Urinary bladder (tissue), 4 donors: ENCODE results near the gene CCDC18. TPM values are rescaled to one million over a fixed set of nuclear protein-coding genes. Genes with fewer than 3 reads are reported as not detected.
"Not testable (repeated sequence)": the region's sequence is repeated elsewhere in the genome, so short reads cannot be mapped to it uniquely, and the experiment has no call there.

Source experiments
- DNase-seq: peaks from one replicate; pipeline ENCODE4 v3.0.0-alpha.2; 2015; ENCODE audit errors: extremely low spot score
- H3K27ac ChIP-seq: one replicate; pipeline ENCODE4 v1.5.1; 2013; ENCODE audit warnings: low read depth, mild to moderate bottlenecking, moderate library complexity
- H3K36me3 ChIP-seq: one replicate; pipeline ENCODE4 v1.6.1; 2013; ENCODE audit warnings: mild to moderate bottlenecking, moderate library complexity; ENCODE audit not compliant: insufficient read depth
- H3K4me1 ChIP-seq: one replicate; pipeline ENCODE4 v1.6.1; 2013; ENCODE audit warnings: mild to moderate bottlenecking, moderate library complexity; ENCODE audit not compliant: insufficient read depth
- H3K4me3 ChIP-seq: one replicate; pipeline ENCODE4 v1.5.1; 2013; ENCODE audit warnings: low read depth, low read length
- WGBS: extraction: QIAGEN DNeasy Blood & Tissue Kit; methylation state at CpG from one replicate; pipeline ENCODE4 v1.1.7; 2013; 5-methylcytosine and 5-hydroxymethylcytosine counted together
- polyA plus RNA-seq: library from polyadenylated mRNA; stranded (reverse); fragments of 200-250 nt; gene quantifications from one replicate; pipeline ENCODE4 v1.2.3, GENCODE V29; 2013
- total RNA-seq: library from RNA; depleted of rRNA; stranded (reverse); fragments of >200 nt; gene quantifications from one replicate; pipeline ENCODE4 v1.2.3, GENCODE V29; 2014
- donor health status: healthy with polysubstance abuse.
- donor health status: healthy.

CCDC18 gene
- total and polyA plus RNA-seq, 2 donors, result 2.2 to 16.7 TPM

DNA sequence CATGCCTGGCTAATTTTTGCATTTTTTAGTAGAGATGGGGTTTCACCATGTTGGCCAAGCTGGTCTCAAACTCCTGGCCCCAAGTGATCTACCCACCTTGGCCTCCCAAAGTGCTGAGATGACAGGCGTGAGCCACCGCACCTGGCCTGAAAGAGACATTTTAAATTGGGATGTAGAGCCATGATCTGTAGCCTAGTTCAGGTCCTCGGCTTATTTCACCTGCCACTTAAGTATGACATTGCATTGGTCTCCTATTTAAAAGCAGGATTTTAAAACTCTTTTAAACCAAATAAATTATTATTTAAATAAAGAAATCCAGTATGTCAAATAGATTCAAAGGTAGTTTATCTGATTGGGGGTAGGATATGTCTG, 94.7 kb downstream of the CCDC18 start:
- not testable (repeated sequence) for H3K36me3 ChIP-seq, H3K4me1 ChIP-seq, H3K27ac ChIP-seq, DNase-seq, H3K4me3 ChIP-seq
- WGBS, result 96% methylated on average over 3 of the region's 3 CpGs

DNA sequence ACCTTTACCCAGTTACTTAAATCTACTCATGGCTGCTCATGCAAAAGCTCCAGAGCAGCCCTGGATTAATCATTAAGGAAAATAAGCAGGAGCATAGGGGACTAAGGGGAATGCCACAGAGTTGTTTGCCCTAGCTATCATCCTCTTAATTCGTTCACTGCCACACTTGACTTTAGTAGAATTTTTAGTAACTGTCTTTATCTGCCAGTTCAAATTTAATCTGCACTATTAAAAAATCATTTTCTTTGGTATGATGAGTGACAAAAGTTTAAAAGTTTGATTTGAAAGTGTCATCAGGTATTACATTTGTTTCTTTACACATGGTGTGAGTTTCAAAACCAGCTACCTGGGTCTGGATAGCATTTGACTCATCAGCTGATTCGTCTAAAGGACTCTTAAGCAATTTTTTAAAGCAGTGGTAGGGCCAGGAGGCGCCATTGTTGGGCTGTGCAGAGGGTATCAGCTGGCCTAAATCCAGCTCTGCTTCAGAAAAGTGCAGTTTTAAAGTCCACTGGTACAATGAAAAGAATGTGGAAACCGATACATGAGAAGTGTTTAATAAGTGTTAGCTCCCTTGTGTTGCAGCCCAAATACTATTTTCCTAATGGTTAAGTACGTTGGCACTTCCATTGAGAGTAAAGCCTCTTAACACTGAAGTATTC, 95.2 kb downstream of the CCDC18 start:
- no peak for DNase-seq
- Histone ChIP-seq H3K4me3 (no peak overlapping the region), H3K4me1 (no peaks in the 10 kb centered on the region), H3K27ac (no peak overlapping the region), H3K36me3 (no peaks in the 10 kb centered on the region)
- 78% methylated on average over 5 of the region's 5 CpGs for WGBS

DNA sequence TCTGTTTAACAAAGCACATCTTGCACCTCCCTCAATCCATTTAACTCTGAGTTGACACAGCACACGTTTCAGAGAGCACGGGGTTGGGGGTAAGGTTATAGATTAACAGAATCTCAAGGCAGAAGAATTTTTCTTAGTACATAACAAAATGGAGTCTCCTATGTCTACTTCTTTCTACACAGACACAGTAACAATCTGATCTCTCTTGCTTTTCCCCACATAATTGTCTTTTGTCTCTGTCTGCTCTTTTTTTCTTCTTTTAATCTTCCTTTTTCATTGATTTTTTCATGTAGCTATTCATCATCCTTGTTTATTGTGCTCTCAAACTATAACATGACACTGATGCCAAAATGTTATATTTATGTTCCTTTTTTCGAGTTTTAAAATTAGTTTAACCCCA, 97.0 kb downstream of the CCDC18 start:
- not testable (repeated sequence) for H3K4me3 ChIP-seq, H3K4me1 ChIP-seq, H3K36me3 ChIP-seq, H3K27ac ChIP-seq, DNase-seq
- WGBS, result 41% methylated on average over 3 of the region's 3 CpGs

DNA sequence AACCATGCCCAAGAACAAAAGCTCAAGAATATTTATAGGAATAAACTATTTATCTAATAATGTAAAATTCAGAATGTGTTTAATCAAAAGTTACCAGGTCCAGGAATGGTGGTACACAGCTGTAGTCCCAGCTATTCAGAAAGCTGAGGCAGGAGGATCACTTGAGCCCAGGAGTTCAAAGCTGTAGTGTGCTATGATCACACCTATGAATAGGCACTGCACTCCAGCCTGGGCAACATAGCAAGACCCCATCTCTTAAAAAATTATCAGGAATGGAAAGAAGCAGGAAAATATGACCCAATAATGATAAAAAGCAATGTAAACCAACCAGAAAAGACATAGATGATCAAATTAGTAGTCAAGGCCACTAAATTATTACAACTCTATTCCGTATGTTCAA, 103.0 kb downstream of the CCDC18 start:
- Histone ChIP-seq H3K27ac (no peak overlapping the region), H3K4me3 (no peak overlapping the region), H3K36me3 (no peaks in the 10 kb centered on the region), H3K4me1 (no peaks in the 10 kb centered on the region)
- WGBS, result 94% methylated on average over 1 of the region's 1 CpG
- DNase-seq, result no peak

DNA sequence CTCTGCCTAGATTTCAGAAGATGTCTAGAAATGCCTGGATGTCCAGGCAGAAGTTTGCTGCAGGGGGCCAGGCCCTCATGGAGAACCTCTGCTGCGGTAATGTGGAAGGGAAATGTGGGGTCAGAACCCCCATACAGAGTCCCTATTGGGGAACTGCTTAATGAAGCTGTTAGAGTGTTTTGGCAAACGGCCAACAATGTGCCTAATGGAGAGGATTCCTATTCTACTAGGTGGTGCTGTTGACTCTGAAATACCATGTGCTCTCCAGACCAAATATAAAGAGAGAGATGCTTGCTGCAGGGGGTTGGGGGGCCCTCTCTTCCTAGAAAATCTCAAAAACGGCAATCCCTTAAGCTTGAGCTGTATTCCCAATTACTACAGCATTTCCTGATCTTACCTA, 108.0 kb downstream of the CCDC18 start:
- DNase-seq, result no peak
- Histone ChIP-seq H3K4me3 (no peak overlapping the region), H3K36me3 (peaks cover 2% of the 10 kb centered on the region), H3K27ac (no peak overlapping the region), H3K4me1 (no peaks in the 10 kb centered on the region)
- 77% methylated on average over 3 of the region's 3 CpGs for WGBS

DNA sequence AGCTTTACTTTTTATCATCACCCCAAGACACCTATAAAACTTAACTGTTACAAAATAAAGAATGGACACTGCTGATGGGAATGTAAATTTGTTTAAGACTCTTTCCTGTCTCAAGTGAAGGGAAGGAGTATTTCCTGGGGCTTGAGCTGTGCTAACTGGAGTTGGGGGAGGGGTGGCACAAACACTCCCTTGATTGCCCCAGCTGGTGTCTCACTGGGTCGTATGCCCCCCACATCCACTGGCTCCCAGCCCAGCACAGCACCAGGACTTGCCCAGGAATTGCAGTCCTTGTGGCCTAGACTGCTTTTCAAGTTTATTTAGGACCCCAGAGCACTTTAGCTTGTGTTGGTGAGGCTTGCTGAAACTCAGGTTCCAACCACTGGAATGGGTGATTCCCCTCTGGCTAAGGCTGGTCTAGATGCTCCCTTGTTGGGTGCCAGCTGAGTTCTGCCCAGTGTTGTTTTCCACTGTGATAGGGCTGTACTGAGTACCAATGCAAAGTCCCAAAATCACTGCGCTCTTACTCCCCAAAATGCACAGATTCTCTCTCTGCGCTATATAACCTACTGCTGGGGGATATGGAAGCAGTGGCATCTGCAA, 116.1 kb downstream of the CCDC18 start:
- WGBS, result 75% methylated on average over 3 of the region's 3 CpGs
- Histone ChIP-seq H3K4me1 (no peaks in the 10 kb centered on the region), H3K4me3 (no peak overlapping the region), H3K27ac (no peak overlapping the region), H3K36me3 (no peaks in the 10 kb centered on the region)
- no peak for DNase-seq

DNA sequence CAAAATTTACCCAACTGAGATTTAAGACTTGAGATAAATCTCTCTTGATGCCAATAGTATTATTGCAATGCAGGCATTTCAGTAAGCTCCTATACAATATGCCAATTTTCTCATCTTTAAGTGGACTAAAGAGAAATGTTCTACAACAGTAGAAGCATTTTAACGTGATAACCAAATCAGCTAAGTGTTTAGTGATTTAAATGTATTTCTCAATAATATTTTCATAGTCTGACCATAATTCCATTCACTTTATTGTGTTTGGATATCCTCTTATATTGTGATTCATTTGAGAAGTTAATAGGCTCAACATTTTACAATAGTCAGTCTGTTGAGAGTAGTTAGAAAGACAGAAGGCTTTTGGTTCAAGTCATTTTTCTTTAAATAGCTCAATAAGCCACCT, 120.6 kb downstream of the CCDC18 start:
- Histone ChIP-seq H3K4me1 (no peaks in the 10 kb centered on the region), H3K4me3 (no peak overlapping the region), H3K36me3 (no peaks in the 10 kb centered on the region), H3K27ac (no peak overlapping the region)
- 76% methylated on average over 1 of the region's 1 CpG for WGBS
- no peak for DNase-seq

DNA sequence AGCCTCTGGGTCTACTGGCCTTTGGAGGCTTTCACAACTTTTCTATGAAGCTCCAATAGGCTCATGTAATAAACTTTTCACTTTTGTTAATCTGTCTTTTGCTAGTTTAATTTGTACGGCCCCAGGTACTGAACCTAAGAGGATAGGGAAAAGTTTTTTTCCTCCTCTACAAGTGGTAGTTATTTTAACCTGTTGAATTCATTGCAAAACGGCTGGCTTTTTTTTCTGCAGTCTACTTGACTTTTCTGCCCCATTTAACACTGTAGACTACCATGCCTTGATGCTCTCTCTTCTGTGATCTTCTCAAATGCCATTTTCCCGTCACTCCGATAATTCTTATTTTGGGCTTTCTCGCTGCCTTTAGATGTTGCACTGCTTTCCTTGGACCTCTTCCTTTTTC, 121.6 kb downstream of the CCDC18 start:
- no peaks in the 10 kb centered on the region for H3K36me3 ChIP-seq
- H3K4me1 ChIP-seq, result no peaks in the 10 kb centered on the region
- WGBS, result 81% methylated on average over 5 of the region's 5 CpGs
- H3K27ac ChIP-seq, result no peak overlapping the region
- no peak for DNase-seq
- H3K4me3 ChIP-seq, result no peak overlapping the region

DNA sequence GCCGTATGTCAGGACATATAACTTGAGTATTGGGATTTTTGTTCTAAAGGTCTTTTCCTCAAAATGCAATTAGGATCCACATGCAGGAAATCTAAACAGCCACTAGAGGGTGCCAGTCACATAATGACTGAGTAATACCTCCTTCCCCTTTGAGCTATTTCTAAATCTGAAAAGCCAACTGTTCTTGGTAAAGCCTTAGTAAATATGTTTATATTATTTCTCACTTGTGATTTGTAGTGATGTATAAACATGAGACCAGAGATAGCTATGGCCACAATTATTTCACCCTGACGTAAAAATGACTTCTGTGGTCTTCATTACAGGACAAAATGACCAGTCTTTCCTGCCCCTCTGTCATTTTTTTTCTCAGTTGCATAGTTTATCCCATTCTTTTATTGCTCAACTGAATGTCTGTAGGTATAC, 124.2 kb downstream of the CCDC18 start:
- no peaks in the 10 kb centered on the region for H3K4me1 ChIP-seq
- 27% methylated on average over 2 of the region's 2 CpGs for WGBS
- no peaks in the 10 kb centered on the region for H3K36me3 ChIP-seq
- H3K4me3 ChIP-seq, result no peak overlapping the region
- no peak for DNase-seq
- H3K27ac ChIP-seq, result no peak overlapping the region

DNA sequence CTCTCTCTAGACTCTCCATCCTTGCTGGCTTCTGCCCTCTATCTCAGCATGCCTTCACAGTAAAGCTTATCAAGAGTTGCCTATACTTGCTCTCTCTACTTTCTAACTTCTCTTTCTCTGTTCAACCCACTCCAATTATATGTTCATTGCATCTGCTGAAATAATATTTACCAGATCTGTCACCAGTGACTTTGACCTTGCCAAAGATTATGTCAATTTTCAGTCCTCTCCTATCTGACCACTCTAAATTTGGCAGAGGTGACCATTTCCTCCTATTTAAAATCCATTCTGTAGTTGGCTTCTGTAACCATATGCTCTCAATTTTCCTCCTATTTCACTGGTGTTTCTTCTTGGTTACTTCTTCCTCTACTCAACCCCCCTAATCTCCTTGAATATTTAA, 126.4 kb downstream of the CCDC18 start:
- Histone ChIP-seq H3K4me3 (no peak overlapping the region), H3K36me3 (no peaks in the 10 kb centered on the region), H3K27ac (no peak overlapping the region), H3K4me1 (no peaks in the 10 kb centered on the region)
- no peak for DNase-seq

DNA sequence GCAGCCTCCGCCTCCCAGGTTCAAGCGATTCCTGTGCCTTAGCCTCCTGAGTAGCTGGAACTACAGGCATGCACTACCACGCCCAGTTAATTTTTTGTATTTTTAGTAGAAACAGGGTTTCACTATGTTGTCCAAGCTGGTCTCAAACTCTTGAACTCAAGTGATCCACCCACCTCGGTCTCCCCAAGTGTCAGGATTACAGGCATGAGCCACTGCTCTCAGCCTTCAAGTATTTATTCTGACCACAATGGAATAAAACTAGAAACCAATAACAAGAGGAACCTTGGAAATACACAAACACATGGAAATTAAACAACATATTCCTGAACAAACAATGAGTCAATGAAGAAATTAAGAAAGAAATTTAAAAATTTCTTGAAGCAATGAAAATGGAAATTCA, 132.5 kb downstream of the CCDC18 start:
- no peaks in the 10 kb centered on the region for H3K36me3 ChIP-seq
- H3K4me1 ChIP-seq, result no peaks in the 10 kb centered on the region
- no peak overlapping the region for H3K27ac ChIP-seq
- WGBS, result 71% methylated on average over 4 of the region's 4 CpGs
- no peak for DNase-seq
- H3K4me3 ChIP-seq, result no peak overlapping the region

DNA sequence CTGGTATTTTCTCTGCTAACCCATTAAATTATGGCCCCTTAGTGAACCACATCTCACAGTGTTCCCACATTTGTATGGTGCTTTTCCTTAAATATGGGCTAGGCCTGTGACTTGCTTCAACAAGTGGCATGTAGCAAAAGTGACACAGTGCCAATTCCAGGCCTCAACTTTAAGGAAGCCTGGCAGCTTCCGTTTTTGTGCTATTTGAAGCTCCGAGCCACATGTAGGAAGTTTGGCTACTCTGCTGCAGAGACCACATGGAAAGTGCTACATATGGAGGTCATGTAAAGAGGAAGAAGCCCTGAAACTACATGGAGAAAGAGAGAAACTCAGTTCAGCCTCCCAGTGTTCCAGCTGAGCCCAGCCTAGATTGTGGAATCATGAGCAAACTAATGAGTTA, 136.7 kb downstream of the CCDC18 start:
- WGBS, result 73% methylated on average over 2 of the region's 2 CpGs
- Histone ChIP-seq H3K4me3 (no peak overlapping the region), H3K4me1 (no peaks in the 10 kb centered on the region), H3K36me3 (no peaks in the 10 kb centered on the region), H3K27ac (no peak overlapping the region)
- no peak for DNase-seq

DNA sequence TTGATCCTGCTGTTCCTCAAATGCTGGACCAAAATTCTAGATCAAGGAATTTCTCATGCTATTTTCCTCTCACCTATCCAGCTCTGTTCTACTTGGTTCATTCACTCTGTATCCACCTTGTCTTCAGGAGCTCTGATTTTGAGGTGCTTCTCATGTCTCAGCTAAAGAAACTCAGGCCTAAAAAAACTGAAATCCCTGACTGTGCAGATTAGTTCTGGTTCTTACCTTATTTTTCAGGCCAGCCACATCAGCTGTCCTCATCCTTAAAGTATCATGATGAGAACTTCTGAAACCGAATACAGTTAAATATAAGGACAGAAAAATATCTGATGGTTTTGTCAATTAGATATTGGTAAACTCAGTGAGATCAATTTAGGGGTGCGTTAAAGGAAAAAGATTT, 137.4 kb downstream of the CCDC18 start:
- 97% methylated on average over 2 of the region's 2 CpGs for WGBS
- no peak overlapping the region for H3K4me3 ChIP-seq
- no peaks in the 10 kb centered on the region for H3K4me1 ChIP-seq
- H3K36me3 ChIP-seq, result no peaks in the 10 kb centered on the region
- H3K27ac ChIP-seq, result no peak overlapping the region
- no peak for DNase-seq

DNA sequence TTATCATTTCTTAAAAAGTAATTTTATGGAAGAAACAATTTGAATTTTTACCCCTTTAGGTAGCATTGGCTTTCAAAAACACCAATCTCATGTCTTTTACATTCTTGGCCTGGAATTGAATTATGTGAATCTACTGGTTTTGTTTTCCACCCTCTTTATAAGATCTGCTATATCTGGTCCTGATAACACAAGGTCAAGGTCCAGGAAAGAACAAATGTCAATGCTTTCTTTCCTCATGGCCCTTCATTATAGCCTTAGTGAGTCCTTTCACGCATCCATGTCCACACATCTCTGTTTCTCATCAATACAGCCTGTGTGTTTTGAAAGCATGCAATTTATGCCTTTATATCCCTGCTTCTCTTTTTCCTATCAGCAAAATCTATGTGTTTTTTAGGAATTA, 141.2 kb downstream of the CCDC18 start:
- no peak for DNase-seq
- H3K27ac ChIP-seq, result no peak overlapping the region
- H3K36me3 ChIP-seq, result no peaks in the 10 kb centered on the region
- WGBS, result 99% methylated on average over 1 of the region's 1 CpG
- H3K4me3 ChIP-seq, result no peak overlapping the region
- no peaks in the 10 kb centered on the region for H3K4me1 ChIP-seq

DNA sequence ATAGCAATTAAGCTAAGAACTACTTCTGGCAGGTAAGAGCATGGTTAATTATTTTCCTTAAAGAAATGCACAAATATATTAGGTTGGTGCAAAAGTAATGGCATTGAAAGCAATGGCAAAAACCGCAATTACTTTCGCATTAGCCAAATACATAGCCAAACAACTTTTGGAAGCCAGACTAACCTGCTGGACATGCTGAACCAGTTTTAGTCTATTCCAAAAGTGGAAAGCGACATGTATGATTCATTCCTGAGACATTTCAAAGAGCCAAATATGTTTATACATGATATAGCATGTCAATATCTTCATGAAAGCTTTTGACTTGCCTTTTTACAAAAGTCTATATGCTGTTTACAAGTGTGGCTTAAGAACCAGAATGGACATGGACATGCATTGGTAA, 141.8 kb downstream of the CCDC18 start:
- peak overlapping the region; percentile 32 for H3K27ac ChIP-seq
- WGBS, result 96% methylated on average over 3 of the region's 3 CpGs
- H3K4me1 ChIP-seq, result no peaks in the 10 kb centered on the region
- peak; percentile 56 for DNase-seq
- no peak overlapping the region for H3K4me3 ChIP-seq
- no peaks in the 10 kb centered on the region for H3K36me3 ChIP-seq
